Body of pancreas (tissue), 4 donors: ENCODE data around the gene ETHE1.

Experiments used
- CTCF ChIP-seq, 7 experiments: fragments of 450-650 bp in 4 of 7; fragments of 200-600 bp in 3 of 7; sonication (generic) in 3 of 7; IDR thresholded peaks; one replicate each; pipeline ENCODE4 v1.5.1; 2016 to 2019; ENCODE audit warnings: antibody characterized with exemption in 7 of 7
- POLR2A ChIP-seq, 3 donors: fragments of 450-650 bp; IDR thresholded peaks; one replicate each; pipeline ENCODE4 v1.6.1; 2016; ENCODE audit warnings: antibody characterized with exemption in 3 of 3, mild to moderate bottlenecking in 2 of 3

- no peak for TF ChIP-seq POLR2A (IDR thresholded peaks at IDR 0.05)
- no peak for TF ChIP-seq CTCF (IDR thresholded peaks at IDR 0.05)
Measured at GRCh38 chr19:43574424-43575155, 47.6 kb upstream of the ETHE1 start.
